DMS79 treated with DMSO at 0.1 percent for 48 hours (cell line): ENCODE measurements around the gene TMEM106C.

Source experiments
- DNase-seq: peaks from one replicate; lab custom pipeline; 2025; lab: John Stamatoyannopoulos, UW

Gene TMEM106C

GRCh38 chr12:47963340-47964040 lies at the start of gene TMEM106C:
TMEM106C (plus strand) TSS chr12:47963596; CDS start chr12:47964237, 641 bp downstream.
- peak; percentile 92 for DNase-seq

GRCh38 chr12:47920913-47921312 lies 42.5 kb upstream of the TMEM106C start:
- no peak for DNase-seq

GRCh38 chr12:47921907-47922306 lies 41.5 kb upstream of the TMEM106C start:
- no peak for DNase-seq

GRCh38 chr12:47927346-47927745 lies 36.0 kb upstream of the TMEM106C start:
- DNase-seq, result no peak

- DNase-seq, result no peak
These were observed 32.8 kb upstream of the TMEM106C start for GRCh38 chr12:47930634-47931033.

GRCh38 chr12:47931187-47931586 lies 32.2 kb upstream of the TMEM106C start:
- DNase-seq, result no peak

- DNase-seq, result no peak
These were observed 28.2 kb upstream of the TMEM106C start for GRCh38 chr12:47935184-47935583.

- DNase-seq, result no peak
These were observed 25.3 kb upstream of the TMEM106C start for GRCh38 chr12:47938093-47938492.

GRCh38 chr12:47938594-47938993 lies 24.8 kb upstream of the TMEM106C start:
- no peak for DNase-seq

- no peak for DNase-seq
These were observed 24.3 kb upstream of the TMEM106C start for GRCh38 chr12:47939009-47939601.

- no peak for DNase-seq
These were observed 22.5 kb upstream of the TMEM106C start for GRCh38 chr12:47940773-47941474.

- DNase-seq, result no peak
These were observed 22.0 kb upstream of the TMEM106C start for GRCh38 chr12:47941475-47941780.

- DNase-seq, result no peak
These were observed 21.4 kb upstream of the TMEM106C start for GRCh38 chr12:47941871-47942613.

- no peak for DNase-seq
These were observed 20.7 kb upstream of the TMEM106C start for GRCh38 chr12:47942614-47943225.

- no peak for DNase-seq
These were observed 19.6 kb upstream of the TMEM106C start for GRCh38 chr12:47943623-47944340.

GRCh38 chr12:47944685-47945340 lies 18.6 kb upstream of the TMEM106C start:
- no peak for DNase-seq

- no peak for DNase-seq
These were observed 18.1 kb upstream of the TMEM106C start for GRCh38 chr12:47945341-47945728.

- DNase-seq, result no peak
These were observed 16.7 kb upstream of the TMEM106C start for GRCh38 chr12:47946413-47947323.

GRCh38 chr12:47947341-47947740 lies 16.1 kb upstream of the TMEM106C start:
- DNase-seq, result no peak
